Vagina (tissue), 2 donors: ENCODE results near the gene NABP2. TPM values are rescaled to one million over a fixed set of nuclear protein-coding genes. Genes with fewer than 3 reads are reported as not detected.

Source experiments
- DNase-seq, 2 donors: peaks; one replicate each; pipeline ENCODE4 v3.0.0-alpha.2; 2017; ENCODE audit errors: extremely low spot score in 2 of 2
- H3K27ac ChIP-seq: fragments of 200-600 bp; sonication (generic); one replicate; pipeline ENCODE4 v1.5.1; 2019
- H3K27me3 ChIP-seq: fragments of 200-600 bp; sonication (generic); one replicate; pipeline ENCODE4 v1.5.1; 2019
- H3K36me3 ChIP-seq, 2 donors: fragments of 200-600 bp; sonication (generic); one replicate each; pipeline ENCODE4 v1.5.1; 2017 to 2019
- H3K4me1 ChIP-seq: fragments of 200-600 bp; sonication (generic); one replicate; pipeline ENCODE4 v1.5.1; 2019
- H3K4me3 ChIP-seq, 2 donors: fragments of 200-600 bp; sonication (generic); 1 replicate in 1 of 2; 2 replicates in 1 of 2; pipeline ENCODE4 v1.5.1; 2016 to 2019
- H3K9me3 ChIP-seq: fragments of 200-600 bp; sonication (generic); one replicate; pipeline ENCODE4 v1.5.1; 2019
- CTCF ChIP-seq, 3 experiments: fragments of 450-650 bp in 2 of 3; fragments of 200-600 bp in 1 of 3; sonication (generic) in 1 of 3; IDR thresholded peaks; one replicate each; pipeline ENCODE4 v1.5.1; 2017 to 2019; ENCODE audit warnings: antibody characterized with exemption in 3 of 3, mild to moderate bottlenecking in 2 of 3, moderate library complexity in 2 of 3
- POLR2A ChIP-seq, 2 donors: fragments of 450-650 bp; IDR thresholded peaks; one replicate each; pipeline ENCODE4 v1.6.1; 2017; ENCODE audit warnings: antibody characterized with exemption in 2 of 2, mild to moderate bottlenecking in 2 of 2, moderate library complexity in 2 of 2
- POLR2AphosphoS5 ChIP-seq, 2 donors: sonication (generic); formaldehyde crosslinking; IDR thresholded peaks; one replicate each; pipeline ENCODE4 v1.9.0; 2017; ENCODE audit warnings: antibody characterized with exemption in 2 of 2, mild to moderate bottlenecking in 2 of 2, low read depth in 1 of 2; ENCODE audit not compliant: insufficient read depth in 1 of 2
- intact Hi-C: fragments of 100-400 bp; cut with DNase I; formaldehyde crosslinking; loops from one replicate; pipeline ENCODE4 v1.15.1; 2023
- total RNA-seq: library from RNA; depleted of rRNA; stranded (reverse); fragments of >200 nt; gene quantifications from one replicate; pipeline ENCODE4 v1.2.3, GENCODE V29; 2016

NABP2 gene
- total RNA-seq, 1 donor from 2014 or later: 20.4 TPM

GRCh38 chr12:56213878-56214277 lies 10.3 kb upstream of the NABP2 start:
- H3K27ac ChIP-seq: no peak overlapping the region
- H3K27me3 ChIP-seq: no peaks in the 10 kb centered on the region
- H3K4me3 ChIP-seq: no peak overlapping the region
- intact Hi-C loops: no loop called here
- peaks cover 4 to 73% of the 10 kb centered on the region in 2 donors for H3K36me3 ChIP-seq
- TF ChIP-seq POLR2AphosphoS5 (IDR thresholded peaks at IDR 0.05; ENCODE audit: insufficient read depth in 1 of 2, low read depth in 1 of 2): no peak
- no peak for TF ChIP-seq CTCF (IDR thresholded peaks at IDR 0.05)
- no peak for TF ChIP-seq POLR2A (IDR thresholded peaks at IDR 0.05)
- no peaks in the 10 kb centered on the region for H3K9me3 ChIP-seq
- H3K4me1 ChIP-seq: peaks cover 11% of the 10 kb centered on the region
- DNase-seq: no peak

GRCh38 chr12:56216461-56216860 lies 7.7 kb upstream of the NABP2 start:
- intact Hi-C loops: no loop called here
- no peak for DNase-seq
- Histone ChIP-seq H3K27ac (no peak overlapping the region), H3K27me3 (no peaks in the 10 kb centered on the region), H3K9me3 (no peaks in the 10 kb centered on the region), H3K4me1 (peaks cover 33% of the 10 kb centered on the region), H3K36me3 (peaks cover 4 to 50% of the 10 kb centered on the region in 2 donors), H3K4me3 (no peak overlapping the region)
- TF ChIP-seq CTCF (IDR thresholded peaks at IDR 0.05) (no peak), POLR2AphosphoS5 (IDR thresholded peaks at IDR 0.05; ENCODE audit: insufficient read depth in 1 of 2, low read depth in 1 of 2) (no peak), POLR2A (IDR thresholded peaks at IDR 0.05) (no peak)

- Histone ChIP-seq H3K9me3 (no peaks in the 10 kb centered on the region), H3K4me3 (no peak overlapping the region), H3K27ac (peak overlapping the region; percentile 14), H3K4me1 (peaks cover 56% of the 10 kb centered on the region), H3K36me3 (peaks cover 3 to 16% of the 10 kb centered on the region in 2 donors), H3K27me3 (no peaks in the 10 kb centered on the region)
- intact Hi-C loops: loop anchor here (10.0 kb wide), 1 partner anchor 95 kb away; the partner anchor contains the start of gene ESYT1
- TF ChIP-seq POLR2A (IDR thresholded peaks at IDR 0.05) (no peak), POLR2AphosphoS5 (IDR thresholded peaks at IDR 0.05; ENCODE audit: insufficient read depth in 1 of 2, low read depth in 1 of 2) (no peak), CTCF (IDR thresholded peaks at IDR 0.05) (no peak)
- DNase-seq: no peak
These were observed 4.3 kb upstream of the NABP2 start for GRCh38 chr12:56219840-56220239.

GRCh38 chr12:56220611-56221231 lies 3.4 kb upstream of the NABP2 start:
- intact Hi-C loops: loop anchor here (10.0 kb wide), 1 partner anchor 96 kb away; the partner anchor contains the start of gene ESYT1
- Histone ChIP-seq H3K4me3 (peak overlapping the region; percentile 74 to 78), H3K4me1 (peaks cover 59% of the 10 kb centered on the region), H3K9me3 (no peaks in the 10 kb centered on the region), H3K27ac (peak overlapping the region; percentile 95), H3K36me3 (peaks cover 0 to 7% of the 10 kb centered on the region in 2 donors), H3K27me3 (no peaks in the 10 kb centered on the region)
- TF ChIP-seq POLR2A (IDR thresholded peaks at IDR 0.05): no peak
- no peak for TF ChIP-seq POLR2AphosphoS5 (IDR thresholded peaks at IDR 0.05; ENCODE audit: insufficient read depth in 1 of 2, low read depth in 1 of 2)
- no peak for TF ChIP-seq CTCF (IDR thresholded peaks at IDR 0.05)
- no peak for DNase-seq

- peaks cover 0 to 3% of the 10 kb centered on the region in 2 donors for H3K36me3 ChIP-seq
- TF ChIP-seq CTCF (IDR thresholded peaks at IDR 0.05) (no peak), POLR2AphosphoS5 (IDR thresholded peaks at IDR 0.05; ENCODE audit: insufficient read depth in 1 of 2, low read depth in 1 of 2) (no peak)
- no peaks in the 10 kb centered on the region for H3K27me3 ChIP-seq
- DNase-seq: no peak
- peak overlapping the region; percentile 74 to 78 for H3K4me3 ChIP-seq
- H3K27ac ChIP-seq: peak overlapping the region; percentile 95
- no peaks in the 10 kb centered on the region for H3K9me3 ChIP-seq
- intact Hi-C loops: loop anchor here (10.0 kb wide), 1 partner anchor 96 kb away; the partner anchor contains the start of gene ESYT1
- peaks cover 59% of the 10 kb centered on the region for H3K4me1 ChIP-seq
These were observed 2.8 kb upstream of the NABP2 start for GRCh38 chr12:56221232-56221756.
